HUDEP-2 (cell line): Measurements from ENCODE around the gene GSKIP.
A peak's percentile ranks its signal among the peaks of the same experiment; 100 is the strongest.

Source experiments
- DNase-seq, 76 experiments: peaks; one replicate each; lab custom pipeline; 2025; ENCODE audit not compliant: unreplicated experiment in 76 of 76; lab: John Stamatoyannopoulos, UW

The GSKIP gene

GRCh38 chr14:96373538-96373937 is 10.2 kb downstream of the GSKIP start:
- DNase-seq: no peak

GRCh38 chr14:96376093-96376492 is 12.8 kb downstream of the GSKIP start:
- DNase-seq: no peak

- no peak for DNase-seq
Measured at GRCh38 chr14:96380735-96381134, 17.4 kb downstream of the GSKIP start.

- DNase-seq: no peak
Measured at GRCh38 chr14:96383445-96383844, 20.1 kb downstream of the GSKIP start.

- DNase-seq: no peak
Measured at GRCh38 chr14:96384053-96384452, 20.7 kb downstream of the GSKIP start.

GRCh38 chr14:96384740-96385139 is 21.4 kb downstream of the GSKIP start:
- no peak for DNase-seq

- no peak for DNase-seq
Measured at GRCh38 chr14:96385385-96385784, 22.1 kb downstream of the GSKIP start.

- DNase-seq: no peak
Measured at GRCh38 chr14:96390965-96391292, 27.6 kb downstream of the GSKIP start.

- DNase-seq: peak; percentile 33 to 99 (median 97)
Measured at GRCh38 chr14:96391293-96392118, 28.2 kb downstream of the GSKIP start.

- DNase-seq: no peak
Measured at GRCh38 chr14:96393071-96393691, 29.9 kb downstream of the GSKIP start.

GRCh38 chr14:96394047-96394815 is 30.9 kb downstream of the GSKIP start:
- no peak for DNase-seq

- no peak for DNase-seq
Measured at GRCh38 chr14:96398432-96398831, 35.1 kb downstream of the GSKIP start.

GRCh38 chr14:96398921-96399320 is 35.6 kb downstream of the GSKIP start:
- DNase-seq: no peak

GRCh38 chr14:96399405-96399804 is 36.1 kb downstream of the GSKIP start:
- no peak for DNase-seq

GRCh38 chr14:96400495-96400894 is 37.2 kb downstream of the GSKIP start:
- DNase-seq: no peak

- no peak for DNase-seq
Measured at GRCh38 chr14:96403409-96403808, 40.1 kb downstream of the GSKIP start.

- DNase-seq: peak in 3 of 76 experiments; percentile 10 to 18 (median 13)
Measured at GRCh38 chr14:96405677-96406076, 42.4 kb downstream of the GSKIP start.

- DNase-seq: peak in 59 of 76 experiments; percentile 6 to 76 (median 35)
Measured at GRCh38 chr14:96407935-96408570, 44.7 kb downstream of the GSKIP start.

GRCh38 chr14:96408608-96409007 is 45.3 kb downstream of the GSKIP start:
- DNase-seq: peak in 1 of 76 experiments; percentile 15

GRCh38 chr14:96409701-96410100 is 46.4 kb downstream of the GSKIP start:
- DNase-seq: peak in 1 of 76 experiments; percentile 1

GRCh38 chr14:96410119-96410518 is 46.8 kb downstream of the GSKIP start:
- DNase-seq: no peak
